ENCODE data around the gene ATP4B.

The ATP4B gene

GRCh38 chr13:113657851-113658741, at the start of gene ATP4B:
Gene ATP4B, minus strand, starts transcription at chr13:113658198. Its CDS starts 54 bp downstream, at chr13:113658144.
- no peak for DNase-seq (ENCODE audit: low read depth)

GRCh38 chr13:113672002-113672651, 14.1 kb upstream of the ATP4B start:
- no peak for DNase-seq (ENCODE audit: low read depth)

DNA sequence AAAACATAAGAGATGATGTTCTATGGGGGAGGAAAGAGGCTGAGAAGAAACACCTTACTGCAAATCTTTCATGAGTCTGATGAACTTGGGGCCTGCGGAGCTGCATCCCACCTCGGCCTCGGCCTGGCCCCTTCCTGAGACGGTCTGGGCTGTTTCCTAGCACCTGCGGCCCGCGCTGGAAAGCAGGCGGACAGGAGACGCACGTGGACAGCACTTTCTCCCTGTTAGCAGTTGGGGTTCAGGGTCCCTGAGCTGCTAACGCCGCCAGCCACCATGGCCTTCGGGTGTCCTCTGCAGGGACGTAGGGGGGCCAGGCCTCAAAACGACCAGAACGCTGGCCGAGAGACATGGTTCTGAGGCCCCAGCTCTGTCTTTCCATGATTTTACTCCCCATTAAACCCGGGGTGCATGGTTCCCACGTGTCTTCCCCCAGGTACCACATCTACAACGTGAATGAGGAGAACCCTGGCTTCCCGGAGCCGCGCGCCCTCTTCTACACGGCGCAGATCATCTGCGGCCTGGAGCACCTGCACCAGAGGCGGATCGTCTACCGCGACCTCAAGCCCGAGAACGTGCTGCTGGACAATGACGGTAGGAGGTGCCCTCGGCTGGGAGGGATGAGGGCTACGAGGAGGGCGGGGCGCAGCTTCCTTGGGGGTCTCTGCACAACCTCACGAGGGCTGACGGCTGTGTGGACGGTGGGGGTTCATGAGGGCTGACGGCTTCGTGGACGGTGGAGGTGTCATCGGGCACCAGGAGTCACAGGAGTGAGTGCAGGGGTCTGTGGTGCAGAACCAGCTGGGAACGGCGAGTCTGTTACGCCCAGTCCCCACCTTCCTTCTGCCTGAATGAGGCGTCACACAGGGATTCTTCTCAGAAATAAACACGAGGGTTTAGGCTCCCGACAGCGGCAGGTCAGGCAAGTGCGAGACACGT, 13.3 kb upstream of the ATP4B start:
- DNase-seq (ENCODE audit: low read depth): no peak

DNA sequence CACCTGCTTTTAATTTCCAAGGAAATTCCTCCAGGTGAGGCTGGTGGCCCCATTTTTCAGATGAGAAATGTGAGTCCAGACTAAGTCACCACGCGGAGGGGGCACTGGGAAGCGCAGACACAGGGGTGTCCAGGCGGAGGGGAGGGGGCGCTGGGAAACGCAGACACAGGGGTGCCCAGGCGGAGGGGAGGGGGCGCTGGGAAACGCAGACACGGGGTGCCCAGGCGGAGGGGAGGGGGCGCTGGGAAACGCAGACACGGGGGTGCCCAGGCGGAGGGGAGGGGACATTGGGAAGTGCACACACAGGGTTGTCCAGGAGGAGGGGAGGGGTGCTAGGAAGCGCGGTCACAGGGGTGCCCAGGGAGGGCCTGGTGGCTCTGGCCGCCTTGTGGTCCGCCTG, 12.5 kb upstream of the ATP4B start:
- no peak for DNase-seq (ENCODE audit: low read depth)

DNA sequence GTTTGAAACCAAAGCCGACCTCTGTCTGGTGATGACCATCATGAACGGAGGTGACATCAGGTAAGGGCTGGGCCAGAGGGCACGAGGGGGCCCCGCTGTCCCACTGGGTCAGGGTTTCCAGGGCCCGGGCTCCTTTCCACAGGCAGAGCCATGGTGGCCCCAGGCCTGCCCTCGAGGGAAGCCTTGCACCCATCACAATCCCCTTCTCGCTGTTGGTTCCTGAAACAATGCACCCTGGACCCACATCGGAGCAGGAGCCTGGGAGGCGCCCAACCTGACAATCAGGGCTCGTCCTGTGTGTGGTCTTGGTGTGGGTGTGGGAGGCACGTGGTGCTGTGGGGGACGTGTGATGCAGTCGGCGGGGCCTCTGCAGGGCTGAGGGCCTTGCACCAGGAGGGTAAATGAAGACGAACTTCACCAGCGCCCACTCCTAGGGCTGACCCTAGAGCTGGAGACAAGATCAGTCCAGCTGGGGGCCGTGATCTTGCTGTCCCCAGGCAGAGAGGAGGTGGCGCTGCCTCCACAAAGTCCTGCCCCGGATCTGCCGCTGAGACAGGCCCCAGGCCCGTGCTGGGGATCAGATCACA, 11.8 kb upstream of the ATP4B start:
- no peak for DNase-seq (ENCODE audit: low read depth)

DNA sequence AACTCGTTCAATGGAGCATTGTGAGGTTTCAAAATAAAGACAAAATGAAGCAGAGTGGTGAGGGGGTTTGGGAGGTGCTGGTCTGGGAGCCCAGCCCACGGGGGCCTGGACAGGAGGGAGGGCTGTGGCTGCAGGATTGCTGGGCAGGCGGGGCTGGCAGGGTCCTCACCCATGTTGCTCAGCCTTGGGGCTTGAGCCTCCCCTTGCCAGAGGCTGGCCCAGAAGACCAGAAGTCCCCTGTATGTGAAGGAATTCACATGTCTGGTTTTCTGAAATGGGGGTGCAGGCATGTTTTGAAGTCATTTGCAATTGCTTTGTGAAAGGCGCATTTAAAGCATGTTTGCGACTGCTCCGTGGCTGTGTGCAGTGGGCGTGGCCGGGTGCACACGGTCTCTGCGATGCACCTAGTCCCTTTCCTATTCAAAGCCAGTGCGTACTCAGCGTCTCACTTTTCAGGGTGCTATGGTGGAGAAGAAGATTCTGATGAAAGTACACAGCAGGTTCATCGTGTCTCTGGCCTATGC, 11.3 kb upstream of the ATP4B start:
- DNase-seq (ENCODE audit: low read depth): no peak

DNA sequence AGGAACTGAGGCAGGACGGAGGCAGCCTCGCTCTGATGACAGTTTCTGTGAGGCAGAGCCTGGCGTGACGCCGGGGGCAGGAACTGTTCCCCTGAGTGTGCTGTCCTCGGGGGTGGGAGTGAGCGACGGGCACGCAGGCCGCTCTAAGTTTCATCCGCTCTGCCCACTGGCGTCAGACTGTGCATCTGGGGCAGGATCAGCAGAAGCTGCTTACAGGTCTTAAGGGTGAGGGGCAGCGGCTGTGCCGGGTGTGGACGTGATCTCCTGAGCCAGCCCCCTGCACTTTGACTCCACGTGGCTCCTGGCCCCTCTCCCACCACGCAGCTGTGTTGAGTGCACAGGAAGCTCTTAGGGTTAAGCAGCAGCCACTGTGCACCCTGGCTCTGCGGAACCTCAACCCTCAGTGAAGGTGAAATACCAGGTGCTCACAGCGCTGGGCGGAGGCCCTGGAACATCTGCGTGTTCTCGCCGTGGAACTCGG, 10.5 kb upstream of the ATP4B start:
- DNase-seq (ENCODE audit: low read depth): no peak

- no peak for DNase-seq (ENCODE audit: low read depth)
Observed at GRCh38 chr13:113667771-113668490, 9.9 kb upstream of the ATP4B start.

DNA sequence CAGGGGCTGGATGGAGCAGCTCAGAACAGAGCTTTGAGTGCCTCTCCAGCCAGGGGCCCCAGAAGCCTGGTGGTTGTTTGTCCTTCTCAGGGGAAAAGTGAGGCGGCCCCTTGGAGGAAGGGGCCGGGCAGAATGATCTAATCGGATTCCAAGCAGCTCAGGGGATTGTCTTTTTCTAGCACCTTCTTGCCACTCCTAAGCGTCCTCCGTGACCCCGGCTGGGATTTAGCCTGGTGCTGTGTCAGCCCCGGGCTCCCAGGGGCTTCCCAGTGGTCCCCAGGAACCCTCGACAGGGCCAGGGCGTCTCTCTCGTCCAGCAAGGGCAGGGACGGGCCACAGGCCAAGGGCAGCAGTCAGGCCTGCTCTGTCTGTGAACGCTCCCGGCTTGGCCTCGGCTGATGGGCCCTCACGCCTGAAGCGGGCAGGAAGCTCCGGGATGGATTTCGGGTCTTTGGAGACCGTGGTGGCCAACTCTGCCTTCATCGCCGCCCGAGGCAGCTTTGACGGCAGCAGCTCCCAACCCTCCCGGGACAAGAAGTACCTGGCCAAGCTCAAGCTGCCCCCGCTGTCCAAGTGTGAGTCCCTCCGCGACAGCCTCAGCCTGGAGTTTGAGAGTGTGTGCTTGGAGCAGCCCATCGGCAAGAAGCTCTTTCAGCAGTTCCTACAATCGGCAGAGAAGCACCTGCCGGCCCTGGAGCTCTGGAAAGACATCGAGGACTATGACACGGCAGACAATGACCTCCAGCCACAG, 9.1 kb upstream of the ATP4B start, which contains the start of gene GRK1:
TSS of gene GRK1 (plus strand) at position 269 of the 751 bp plus-strand sequence. CDS start at position 437, 168 bp downstream.
- no peak for DNase-seq (ENCODE audit: low read depth)

DNA sequence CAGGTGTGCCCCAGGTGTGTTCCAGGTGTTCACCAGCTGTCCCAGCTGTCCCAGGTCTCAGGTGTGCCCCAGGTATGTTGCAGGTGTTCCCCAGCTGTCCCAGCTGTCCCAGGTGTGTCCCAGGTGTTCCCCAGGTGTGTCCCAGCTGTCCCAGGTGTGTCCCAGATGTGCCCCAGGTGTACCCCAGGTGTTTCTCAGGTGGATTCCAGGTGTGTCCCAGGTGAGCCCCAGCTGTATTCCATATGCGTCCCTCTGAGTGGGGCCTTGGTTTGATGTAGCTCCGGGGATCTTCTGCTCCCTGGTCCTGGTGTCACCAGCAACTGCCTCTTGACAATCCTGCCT, 8.3 kb upstream of the ATP4B start:
- no peak for DNase-seq (ENCODE audit: low read depth)

DNA sequence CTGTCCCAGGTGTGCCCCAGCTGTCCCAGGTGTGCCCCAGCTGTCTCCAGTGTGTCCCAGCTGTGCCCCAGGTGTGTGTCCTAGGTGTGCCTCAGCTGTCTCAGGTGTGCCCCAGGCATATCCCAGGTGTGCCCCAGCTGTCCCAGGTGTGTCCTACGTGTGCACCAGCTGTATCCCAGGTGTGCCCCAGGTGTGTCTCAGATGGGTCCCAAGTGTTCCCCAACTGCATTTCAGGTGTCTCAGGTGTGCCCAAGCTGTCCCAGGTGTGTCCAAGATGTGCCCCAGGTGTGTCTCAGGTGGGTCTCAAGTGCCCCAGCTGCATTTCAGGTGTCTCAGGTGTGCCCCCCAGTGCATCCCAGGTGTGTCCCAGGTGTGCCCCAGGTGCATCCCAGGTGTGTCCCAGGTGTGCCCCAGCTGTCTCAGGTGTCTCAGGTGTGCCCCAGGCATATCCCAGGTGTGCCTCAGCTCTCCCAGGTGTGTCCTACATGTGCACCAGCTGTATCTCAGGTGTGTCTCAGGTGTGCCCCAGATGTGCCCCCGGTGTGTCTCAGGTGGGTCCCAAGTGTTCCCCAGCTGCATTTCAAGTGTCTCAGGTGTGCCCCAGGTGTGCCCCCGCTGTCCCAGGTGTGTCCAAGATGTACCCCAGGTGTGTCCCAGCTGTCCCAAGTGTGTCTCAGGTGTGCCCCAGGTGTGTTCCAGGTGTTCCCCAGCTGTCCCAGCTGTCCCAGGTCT, 7.8 kb upstream of the ATP4B start:
- DNase-seq (ENCODE audit: low read depth): no peak

GRCh38 chr13:113664751-113665596, 7.0 kb upstream of the ATP4B start:
- DNase-seq (ENCODE audit: low read depth): no peak

DNA sequence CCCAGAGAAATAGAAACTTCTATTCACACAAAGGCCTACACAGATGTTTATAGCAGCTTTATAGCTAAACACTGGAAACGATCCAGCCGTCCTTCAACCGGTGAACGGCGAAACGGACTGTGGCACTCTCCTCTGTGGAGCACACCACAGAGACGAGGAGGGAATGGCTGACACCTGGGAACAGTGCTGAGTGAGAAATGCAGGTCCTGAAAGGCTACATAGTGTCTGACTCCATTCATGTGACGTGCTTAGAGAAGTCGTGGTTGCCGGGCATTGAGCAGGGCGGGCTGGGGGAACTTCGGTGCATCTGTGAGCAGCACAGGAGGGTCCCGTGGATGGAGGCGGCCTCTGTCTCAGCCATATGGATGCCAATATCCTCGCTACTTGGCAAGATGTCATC, 5.9 kb upstream of the ATP4B start:
- DNase-seq (ENCODE audit: low read depth): no peak

DNA sequence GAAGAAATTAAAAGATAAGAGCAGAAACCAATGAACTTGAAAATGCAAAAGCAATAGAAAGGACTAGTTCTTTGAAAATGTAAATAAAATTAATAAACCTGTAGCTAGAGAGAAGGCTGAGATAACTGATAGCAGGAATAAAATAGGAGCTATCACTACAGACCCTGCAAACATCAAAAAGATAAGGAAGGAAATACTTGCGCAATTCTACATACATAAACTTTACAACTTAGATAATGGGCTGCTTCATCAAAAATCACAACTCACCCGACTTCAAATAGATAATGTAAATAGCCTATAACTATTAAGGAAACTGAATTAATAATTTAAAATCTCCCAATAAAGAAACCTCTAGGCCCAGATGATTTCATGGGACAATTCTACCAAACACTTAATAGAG, 3.5 kb upstream of the ATP4B start:
- DNase-seq (ENCODE audit: low read depth): no peak

DNA sequence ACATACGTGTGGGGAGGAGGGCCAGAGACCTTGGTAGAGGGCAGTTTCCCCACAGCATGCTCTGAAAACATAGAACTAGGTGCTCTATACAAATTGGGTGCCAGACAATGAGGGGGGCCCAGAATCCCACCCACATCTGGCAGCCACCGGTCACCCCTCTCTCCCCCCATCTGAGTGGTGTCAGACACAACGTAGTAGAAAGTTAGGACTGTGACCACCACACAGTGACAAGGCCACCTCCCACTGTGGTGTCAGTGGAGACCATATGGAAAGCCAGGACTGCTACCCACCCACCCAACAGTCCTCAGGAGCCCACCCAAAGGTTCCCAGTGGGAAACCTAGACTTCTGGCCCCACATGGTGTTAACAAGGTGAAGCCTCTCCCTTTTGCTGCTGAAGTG, 2.1 kb upstream of the ATP4B start:
- DNase-seq (ENCODE audit: low read depth): no peak

DNA sequence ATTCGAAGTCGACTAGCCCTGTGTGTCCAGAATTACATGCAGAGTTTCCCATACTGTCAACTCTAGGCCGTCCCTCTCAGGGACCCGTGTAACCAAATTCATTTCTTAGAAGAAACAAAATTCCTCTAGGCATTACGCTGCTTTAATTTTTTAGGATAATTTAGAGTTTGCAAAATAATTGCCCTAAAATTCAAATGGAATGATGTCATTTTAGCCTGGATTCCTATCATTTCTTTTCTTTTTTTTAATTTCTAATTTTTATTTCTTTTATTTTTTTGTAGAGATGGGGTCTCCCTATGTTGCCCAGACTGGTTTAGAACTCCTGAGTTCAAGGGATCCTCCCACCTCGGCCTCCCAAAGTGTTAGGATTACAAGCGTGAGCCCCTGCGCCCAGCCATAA, 1.3 kb upstream of the ATP4B start:
- no peak for DNase-seq (ENCODE audit: low read depth)

GRCh38 chr13:113658836-113659235, 838 bp upstream of the ATP4B start:
- no peak for DNase-seq (ENCODE audit: low read depth)

- no peak for DNase-seq (ENCODE audit: low read depth)
Observed at GRCh38 chr13:113656831-113657671, 947 bp downstream of the ATP4B start.

Measured in HS-27A (cell line).